Peyer's patch (tissue), 4 donors: ENCODE results near the gene ZNF248. TPM values are rescaled to one million over a fixed set of nuclear protein-coding genes. Genes with fewer than 3 reads are reported as not detected.

Experiments
- DNase-seq, 3 donors: peaks; one replicate each; pipeline ENCODE4 v3.0.0-alpha.2; 2017 to 2019
- H3K27ac ChIP-seq, 4 donors: fragments of 200-600 bp; sonication (generic); one replicate each; pipeline ENCODE4 v1.5.1; 2016 to 2019
- H3K27me3 ChIP-seq, 2 donors: fragments of 200-600 bp; sonication (generic); one replicate each; pipeline ENCODE4 v1.5.1; 2019
- H3K36me3 ChIP-seq, 3 donors: fragments of 200-600 bp; sonication (generic); one replicate each; pipeline ENCODE4 v1.5.1; 2016 to 2019
- H3K4me1 ChIP-seq, 4 donors: fragments of 200-600 bp; sonication (generic); one replicate each; pipeline ENCODE4 v1.5.1; 2016 to 2019
- H3K4me3 ChIP-seq, 4 donors: fragments of 200-600 bp; sonication (generic); 1 replicate in 3 of 4; 2 replicates in 1 of 4; pipeline ENCODE4 v1.5.1; 2016 to 2019; ENCODE audit warnings: mild to moderate bottlenecking in 1 of 4
- H3K9me3 ChIP-seq, 4 donors: fragments of 200-600 bp; sonication (generic); one replicate each; pipeline ENCODE4 v1.5.1; 2016 to 2019; ENCODE audit warnings: mild to moderate bottlenecking in 1 of 4
- POLR2A ChIP-seq, 2 donors: fragments of 450-650 bp; IDR thresholded peaks; one replicate each; pipeline ENCODE4 v1.5.1; 2017; ENCODE audit warnings: antibody characterized with exemption in 2 of 2, mild to moderate bottlenecking in 2 of 2, moderate library complexity in 2 of 2
- total RNA-seq, 4 donors: library from RNA; depleted of rRNA; stranded (reverse); fragments of >200 nt; gene quantifications; one replicate each; pipeline ENCODE4 v1.1.0, GENCODE V29; 2016
- TF ChIP-seq, protein P1 (sequence below), 6 experiments: fragments of 450-650 bp in 4 of 6; fragments of 200-600 bp in 2 of 6; sonication (generic) in 1 of 6; IDR thresholded peaks; one replicate each; pipeline ENCODE4 v1.5.1; 2017 to 2019; ENCODE audit warnings: antibody characterized with exemption in 6 of 6, mild to moderate bottlenecking in 3 of 6, moderate library complexity in 1 of 6

The ZNF248 gene
- total RNA-seq, 4 donors from 2014 or later = 11.6 to 31.4 (median 13.9) TPM

DNA sequence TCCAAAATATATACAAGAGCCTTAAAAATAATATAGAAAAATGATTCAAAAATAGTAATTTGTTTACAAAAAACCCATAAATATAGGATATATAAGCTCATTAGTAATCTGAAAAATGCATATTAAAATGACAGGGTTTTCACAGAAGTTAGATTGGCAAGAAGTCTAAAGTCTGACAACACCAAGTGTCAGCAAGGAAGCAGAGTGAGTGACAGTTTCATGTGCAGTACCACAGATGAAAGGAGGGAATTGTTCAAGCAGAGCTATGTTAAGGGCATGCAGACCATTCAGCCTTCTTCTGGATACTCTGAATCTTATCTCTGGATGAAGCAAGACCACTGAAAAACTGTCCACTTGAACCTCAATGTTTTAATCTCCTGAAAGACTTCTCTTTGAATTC lies 55.9 kb downstream of the ZNF248 start:
- DNase-seq = no peak
- no peaks in the 10 kb centered on the region for H3K36me3 ChIP-seq
- H3K27ac ChIP-seq = no peak overlapping the region
- peaks cover 0 to 4% (median under 1%) of the 10 kb centered on the region in 4 donors for H3K9me3 ChIP-seq
- no peaks in the 10 kb centered on the region for H3K4me1 ChIP-seq
- no peaks in the 10 kb centered on the region for H3K27me3 ChIP-seq
- TF ChIP-seq POLR2A (IDR thresholded peaks at IDR 0.05) = no peak
- TF ChIP-seq, protein P1, sequence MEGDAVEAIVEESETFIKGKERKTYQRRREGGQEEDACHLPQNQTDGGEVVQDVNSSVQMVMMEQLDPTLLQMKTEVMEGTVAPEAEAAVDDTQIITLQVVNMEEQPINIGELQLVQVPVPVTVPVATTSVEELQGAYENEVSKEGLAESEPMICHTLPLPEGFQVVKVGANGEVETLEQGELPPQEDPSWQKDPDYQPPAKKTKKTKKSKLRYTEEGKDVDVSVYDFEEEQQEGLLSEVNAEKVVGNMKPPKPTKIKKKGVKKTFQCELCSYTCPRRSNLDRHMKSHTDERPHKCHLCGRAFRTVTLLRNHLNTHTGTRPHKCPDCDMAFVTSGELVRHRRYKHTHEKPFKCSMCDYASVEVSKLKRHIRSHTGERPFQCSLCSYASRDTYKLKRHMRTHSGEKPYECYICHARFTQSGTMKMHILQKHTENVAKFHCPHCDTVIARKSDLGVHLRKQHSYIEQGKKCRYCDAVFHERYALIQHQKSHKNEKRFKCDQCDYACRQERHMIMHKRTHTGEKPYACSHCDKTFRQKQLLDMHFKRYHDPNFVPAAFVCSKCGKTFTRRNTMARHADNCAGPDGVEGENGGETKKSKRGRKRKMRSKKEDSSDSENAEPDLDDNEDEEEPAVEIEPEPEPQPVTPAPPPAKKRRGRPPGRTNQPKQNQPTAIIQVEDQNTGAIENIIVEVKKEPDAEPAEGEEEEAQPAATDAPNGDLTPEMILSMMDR (IDR thresholded peaks at IDR 0.05) = no peak
- no peak overlapping the region for H3K4me3 ChIP-seq

DNA sequence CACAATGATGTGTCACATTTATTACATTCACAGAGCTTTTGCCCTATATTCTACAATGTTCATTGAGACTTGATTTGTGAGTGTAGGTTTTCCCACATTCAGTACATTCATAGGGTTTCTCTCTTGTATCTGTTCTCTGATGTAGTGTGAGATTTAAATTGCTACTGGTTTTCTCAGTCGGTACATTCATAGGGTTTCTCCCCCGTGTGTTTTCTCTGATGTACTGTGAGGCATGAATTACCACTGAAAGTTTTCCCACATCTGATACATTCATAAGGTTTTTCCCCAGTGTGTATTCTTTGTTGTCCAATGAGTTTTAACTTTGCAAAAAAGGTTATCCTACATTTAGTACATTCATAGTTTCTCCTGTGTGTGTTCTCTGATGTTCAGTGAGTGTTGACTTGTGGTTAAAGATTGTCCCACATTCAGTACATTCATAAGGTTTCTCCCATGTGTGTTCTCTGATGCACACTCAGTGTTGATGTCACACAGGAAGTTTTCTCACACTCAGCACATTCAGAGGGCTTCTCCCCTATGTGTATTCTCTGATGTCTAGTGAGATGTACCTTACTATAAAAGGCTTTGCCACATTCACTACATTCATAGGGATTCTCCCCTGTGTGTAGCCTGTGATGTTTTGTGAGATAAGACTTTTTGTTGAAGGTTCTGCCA lies 63.0 kb downstream of the ZNF248 start:
- H3K9me3 ChIP-seq = peaks cover 0 to 19% (median 2%) of the 10 kb centered on the region in 4 donors
- no peaks in the 10 kb centered on the region for H3K4me1 ChIP-seq
- H3K27ac ChIP-seq = no peak overlapping the region
- no peak for DNase-seq
- no peaks in the 10 kb centered on the region for H3K36me3 ChIP-seq
- no peak for TF ChIP-seq POLR2A (IDR thresholded peaks at IDR 0.05)
- TF ChIP-seq, protein P1 (IDR thresholded peaks at IDR 0.05) = no peak
- H3K27me3 ChIP-seq = no peaks in the 10 kb centered on the region
- H3K4me3 ChIP-seq = no peak overlapping the region

DNA sequence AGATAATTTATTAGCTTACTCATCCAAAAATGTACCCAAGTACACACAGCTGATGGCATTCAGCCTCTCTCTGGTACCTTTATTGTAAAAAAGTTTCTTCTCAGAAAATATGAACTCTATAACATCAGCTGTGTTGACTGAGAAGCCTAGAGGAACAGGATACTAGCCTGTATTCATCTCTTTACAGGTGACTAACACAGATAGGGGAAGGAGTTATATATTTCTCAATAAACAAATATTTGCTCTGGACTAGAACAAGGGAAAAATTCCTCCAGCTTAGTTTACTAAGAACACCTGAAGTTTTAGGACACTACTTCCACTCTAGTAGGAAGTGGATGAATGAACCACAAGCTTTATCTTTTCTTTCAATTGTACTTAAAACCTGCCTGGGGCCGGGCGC lies 67.8 kb downstream of the ZNF248 start:
- no peak for TF ChIP-seq POLR2A (IDR thresholded peaks at IDR 0.05)
- TF ChIP-seq, protein P1 (IDR thresholded peaks at IDR 0.05) = no peak
- H3K4me3 ChIP-seq = no peak overlapping the region
- no peaks in the 10 kb centered on the region for H3K4me1 ChIP-seq
- no peak for DNase-seq
- H3K9me3 ChIP-seq = peaks cover 0 to 2% (median 0%) of the 10 kb centered on the region in 4 donors
- H3K27ac ChIP-seq = no peak overlapping the region
- H3K36me3 ChIP-seq = no peaks in the 10 kb centered on the region
- no peaks in the 10 kb centered on the region for H3K27me3 ChIP-seq

DNA sequence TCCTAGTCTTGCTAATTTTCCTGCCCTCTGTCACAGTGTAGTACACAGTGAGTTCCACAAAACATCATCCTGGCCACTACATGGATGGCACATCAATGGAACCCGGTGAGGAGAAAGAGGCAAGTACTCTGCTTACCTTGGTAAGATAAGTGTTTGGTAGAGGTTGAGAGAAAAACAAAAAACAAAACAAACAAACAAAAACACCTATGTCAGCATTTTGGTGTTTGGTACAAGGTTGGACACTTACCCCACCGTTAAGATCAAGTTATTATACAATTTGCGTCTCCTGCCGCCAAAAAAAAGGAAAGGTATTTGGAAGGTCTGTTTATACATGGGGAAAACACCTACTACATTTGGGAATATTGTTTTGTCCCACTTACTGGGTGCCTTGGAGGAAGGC lies 72.7 kb downstream of the ZNF248 start:
- H3K27me3 ChIP-seq = no peaks in the 10 kb centered on the region

DNA sequence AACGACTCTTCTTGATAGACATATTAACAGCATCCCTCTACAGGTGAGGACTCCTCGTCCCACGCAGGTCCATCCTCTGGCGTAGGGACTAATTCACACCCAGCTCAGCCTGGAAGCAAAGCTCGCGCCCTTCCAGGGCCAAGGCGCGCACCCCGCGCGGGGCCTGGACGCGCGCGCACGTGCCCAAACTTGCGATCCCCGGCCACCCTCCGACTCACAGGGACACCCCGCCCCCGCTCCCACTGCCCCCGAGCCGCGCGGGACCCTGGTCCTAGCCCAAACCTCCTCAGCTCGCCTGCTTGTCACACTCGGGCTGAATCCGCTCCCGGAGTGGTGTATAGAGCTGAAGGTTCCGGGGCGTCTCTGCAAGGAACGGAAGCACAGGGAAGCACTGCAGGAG lies 76.9 kb downstream of the ZNF248 start:
- Histone ChIP-seq H3K4me3 (no peak overlapping the region), H3K27me3 (no peaks in the 10 kb centered on the region), H3K4me1 (no peaks in the 10 kb centered on the region), H3K9me3 (peaks cover 0 to 14% (median 3%) of the 10 kb centered on the region in 4 donors), H3K27ac (no peak overlapping the region), H3K36me3 (no peaks in the 10 kb centered on the region)
- no peak for DNase-seq
- no peak for TF ChIP-seq POLR2A (IDR thresholded peaks at IDR 0.05)
- TF ChIP-seq, protein P1 (IDR thresholded peaks at IDR 0.05) = no peak

More for the DNA sequence above, 72.7 kb downstream of the ZNF248 start:
- H3K9me3 ChIP-seq = peaks cover 0 to 14% (median 3%) of the 10 kb centered on the region in 4 donors
- H3K4me3 ChIP-seq = no peak overlapping the region
- TF ChIP-seq, protein P1 (IDR thresholded peaks at IDR 0.05) = no peak
- TF ChIP-seq POLR2A (IDR thresholded peaks at IDR 0.05) = no peak
- no peaks in the 10 kb centered on the region for H3K4me1 ChIP-seq
- no peak for DNase-seq
- no peak overlapping the region for H3K27ac ChIP-seq
- H3K36me3 ChIP-seq = no peaks in the 10 kb centered on the region
